Measurements from ENCODE around the gene TRMU. TPM values are rescaled to one million over a fixed set of nuclear protein-coding genes. Genes with fewer than 3 reads are reported as not detected.

The TRMU gene
- total and polyA plus RNA-seq, 2 of the 4 experiments (the other 2 are of a cell fraction), result 19.0 to 36.4 TPM

DNA sequence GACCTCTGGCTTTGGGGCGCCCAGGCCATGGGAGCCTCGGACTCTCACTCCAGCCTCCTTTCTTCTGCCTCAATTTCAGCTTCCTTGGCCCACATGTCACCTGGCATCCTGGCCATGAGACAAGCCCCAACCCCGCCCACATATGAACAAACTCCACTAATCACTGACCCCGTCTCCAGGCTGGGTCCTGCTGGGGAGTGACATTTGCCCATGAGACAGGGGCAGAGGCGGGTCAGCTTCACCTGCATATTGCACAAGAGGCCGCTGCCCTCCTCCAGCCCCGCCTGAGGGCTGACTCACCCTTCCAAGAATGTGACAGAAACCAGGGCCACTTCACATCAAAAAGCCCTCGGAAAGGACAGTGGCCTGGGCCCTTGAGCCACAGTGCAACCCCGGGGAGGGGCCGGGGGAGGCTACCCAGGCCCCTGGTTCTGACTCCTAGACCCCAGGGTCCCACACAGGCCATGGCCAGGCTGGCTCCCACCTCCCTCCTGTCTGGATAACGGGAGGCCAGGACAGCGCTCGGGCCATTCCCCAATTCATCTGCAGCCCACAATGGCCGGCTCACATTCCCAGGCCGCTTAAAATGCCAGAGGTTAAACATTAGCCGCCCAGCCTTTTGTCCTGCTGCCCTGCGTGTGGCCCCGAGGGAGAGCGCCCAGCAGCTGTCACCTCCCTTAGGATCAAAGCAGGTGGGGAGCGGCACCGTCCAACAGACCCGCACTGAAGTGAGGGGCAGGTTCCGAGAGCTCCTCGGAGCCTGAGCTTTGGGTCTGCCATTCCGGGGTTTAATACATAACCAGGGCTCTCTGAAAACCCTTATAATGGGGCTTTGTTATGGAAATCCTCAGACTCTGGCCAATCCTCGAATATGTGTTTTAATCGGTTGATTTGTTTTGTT is 42.3 kb downstream of the TRMU start:
- intact Hi-C loops (cut with micrococcal nuclease), result no loop called here
- Histone ChIP-seq H3K9me3 (ENCODE audit: control insufficient read depth, insufficient read depth, low read length) (peaks cover 6% of the 10 kb centered on the region), H4K5ac (ENCODE audit: low read depth, low read length) (no peak overlapping the region), H2BK15ac (ENCODE audit: low read depth, low read length) (no peak overlapping the region), H2BK120ac (ENCODE audit: low read depth, low read length) (no peak overlapping the region), H2BK20ac (ENCODE audit: low read depth, low read length) (no peak overlapping the region), H4K8ac (ENCODE audit: low read depth in 2 of 2, low read length in 2 of 2) (no peak overlapping the region), H3K9ac (ENCODE audit: low read depth, low read length) (no peak overlapping the region), H3K56ac (ENCODE audit: extremely low read depth, insufficient read depth, low read length) (no peak overlapping the region), H3K4me2 (ENCODE audit: low read depth, low read length) (no peak overlapping the region), H3K14ac (replicated peaks; ENCODE audit: low read depth, low read length) (no peak overlapping the region), H3K79me1 (ENCODE audit: low read depth in 1 of 2, low read length in 2 of 2) (no peaks in the 10 kb centered on the region), H3K27ac (ENCODE audit: insufficient read depth, low read length) (no peak overlapping the region), H2AK9ac (replicated peaks; ENCODE audit: low read depth, low read length, poor library complexity) (no peak overlapping the region), H3K4me3 (ENCODE audit: insufficient read depth, low read depth, low read length) (no peak overlapping the region), H3K9me1 (ENCODE audit: insufficient read depth, low read length) (no peaks in the 10 kb centered on the region), H3K23ac (ENCODE audit: low read depth, low read length) (no peak overlapping the region), H3K4me1 (ENCODE audit: control insufficient read depth, insufficient read depth, low read length) (no peaks in the 10 kb centered on the region; the same call in 1 of the 2 replicates), H3K36me3 (ENCODE audit: control insufficient read depth, insufficient read depth, low read length) (no peaks in the 10 kb centered on the region), H2AK5ac (ENCODE audit: low read depth, low read length) (no peak overlapping the region), H4K20me1 (ENCODE audit: insufficient read depth, low read length) (no peaks in the 10 kb centered on the region), H3K18ac (ENCODE audit: low read depth, low read length) (no peak overlapping the region), H4K91ac (ENCODE audit: insufficient read depth, low read depth, low read length) (no peak overlapping the region), H2BK5ac (ENCODE audit: low read depth, low read length, poor library complexity, severe bottlenecking) (no peak overlapping the region), H2AFZ (replicated peaks; ENCODE audit: low read length, poor library complexity) (no peak overlapping the region), H3K4ac (ENCODE audit: low read depth, low read length) (no peak overlapping the region), H3K27me3 (ENCODE audit: control insufficient read depth, insufficient read depth, low read length) (peaks cover 16% of the 10 kb centered on the region; the same call in 1 of the 2 replicates)
- in situ Hi-C loops (cut with MboI; ENCODE audit: low sequenced_read_pairs), result no loop called here
- ChIA-PET POLR2A (ENCODE audit: unreplicated experiment) (no interaction called here), CTCF (no interaction called here)
- 41% methylated on average over 13 of the region's 27 CpGs; no CpG with 5 or more reads in 1 of the 2 experiments for WGBS, 2 experiments (ENCODE audit: extremely low coverage in 2 of 2, insufficient read length in 1 of 2)
- TF ChIP-seq MAFK (IDR thresholded peaks at IDR 0.05; ENCODE audit: low read depth, low read length), result no peak
- peak; percentile 82 for TF ChIP-seq CEBPB (IDR thresholded peaks at IDR 0.05; ENCODE audit: low read depth, low read length)
- no TSS peak for BruUV-seq (replicated peaks)
- dilution Hi-C loops (cut with HindIII; ENCODE audit: low sequenced_read_pairs, unreplicated experiment), result no loop called here
- 0 out of 2 replicates have a peak, but pooled peaks have one; percentile 17 for ATAC-seq (ENCODE audit: low read depth)
- no peak for DNase-seq
